HG03097 (cell line): ENCODE measurements around the gene WNT3.

Source experiments
- ATAC-seq: cut with Tn5 transposase; IDR thresholded peaks from one replicate; pipeline ENCODE4 v1.9.1; 2021; ENCODE audit not compliant: unreplicated experiment, low FRiP score

WNT3 gene

GRCh38 chr17:46739982-46740381, 78.5 kb downstream of the WNT3 start:
- ATAC-seq, result no peak

GRCh38 chr17:46738544-46738943, 79.9 kb downstream of the WNT3 start:
- no peak for ATAC-seq

- no peak for ATAC-seq
Measured at GRCh38 chr17:46737326-46737725, 81.2 kb downstream of the WNT3 start.

GRCh38 chr17:46736100-46736499, 82.4 kb downstream of the WNT3 start:
- ATAC-seq, result no peak

- ATAC-seq, result no peak
Measured at GRCh38 chr17:46733837-46734475, 84.5 kb downstream of the WNT3 start.

GRCh38 chr17:46732754-46733398, 85.6 kb downstream of the WNT3 start:
- ATAC-seq, result no peak

GRCh38 chr17:46732160-46732559, 86.3 kb downstream of the WNT3 start:
- no peak for ATAC-seq

- no peak for ATAC-seq
Measured at GRCh38 chr17:46730679-46731078, 87.8 kb downstream of the WNT3 start.

GRCh38 chr17:46730026-46730425, 88.5 kb downstream of the WNT3 start:
- no peak for ATAC-seq

- no peak for ATAC-seq
Measured at GRCh38 chr17:46727572-46728348, 90.7 kb downstream of the WNT3 start.

- ATAC-seq, result no peak
Measured at GRCh38 chr17:46726206-46726605, 92.3 kb downstream of the WNT3 start.

- no peak for ATAC-seq
Measured at GRCh38 chr17:46722662-46723285, 95.7 kb downstream of the WNT3 start.

GRCh38 chr17:46720408-46720807, 98.1 kb downstream of the WNT3 start:
- ATAC-seq, result no peak

- no peak for ATAC-seq
Measured at GRCh38 chr17:46719891-46720290, 98.6 kb downstream of the WNT3 start.

- ATAC-seq, result no peak
Measured at GRCh38 chr17:46717999-46718398, 100.5 kb downstream of the WNT3 start.
